Astrocyte of the spinal cord (primary cell): Measurements from ENCODE around the gene PRADC1.
A peak's percentile ranks its signal among the peaks of the same experiment; 100 is the strongest.
"Not testable (repeated sequence)": the region's sequence is repeated elsewhere in the genome, so short reads cannot be mapped to it uniquely, and the experiment has no call there.

ENCODE experiments used
- DNase-seq: peaks from one replicate; pipeline ENCODE4 v3.0.0; 2011; ENCODE audit warnings: low read depth, low spot score
- H3K4me3 ChIP-seq: 2 replicates; pipeline ENCODE4 v1.5.1; 2011; ENCODE audit warnings: low read depth, mild to moderate bottlenecking, low read length, moderate library complexity
- in situ Hi-C: cut with HindIII; loops from 2 replicates; pipeline ENCODE4 v1.10.0; 2017; ENCODE audit warnings: low sequenced_read_pairs
- TF ChIP-seq, protein P1 (sequence below): IDR thresholded peaks from 2 replicates; pipeline ENCODE4 v1.5.1; 2012; ENCODE audit warnings: low read depth, mild to moderate bottlenecking, low read length, inconsistent platforms

The PRADC1 gene

DNA sequence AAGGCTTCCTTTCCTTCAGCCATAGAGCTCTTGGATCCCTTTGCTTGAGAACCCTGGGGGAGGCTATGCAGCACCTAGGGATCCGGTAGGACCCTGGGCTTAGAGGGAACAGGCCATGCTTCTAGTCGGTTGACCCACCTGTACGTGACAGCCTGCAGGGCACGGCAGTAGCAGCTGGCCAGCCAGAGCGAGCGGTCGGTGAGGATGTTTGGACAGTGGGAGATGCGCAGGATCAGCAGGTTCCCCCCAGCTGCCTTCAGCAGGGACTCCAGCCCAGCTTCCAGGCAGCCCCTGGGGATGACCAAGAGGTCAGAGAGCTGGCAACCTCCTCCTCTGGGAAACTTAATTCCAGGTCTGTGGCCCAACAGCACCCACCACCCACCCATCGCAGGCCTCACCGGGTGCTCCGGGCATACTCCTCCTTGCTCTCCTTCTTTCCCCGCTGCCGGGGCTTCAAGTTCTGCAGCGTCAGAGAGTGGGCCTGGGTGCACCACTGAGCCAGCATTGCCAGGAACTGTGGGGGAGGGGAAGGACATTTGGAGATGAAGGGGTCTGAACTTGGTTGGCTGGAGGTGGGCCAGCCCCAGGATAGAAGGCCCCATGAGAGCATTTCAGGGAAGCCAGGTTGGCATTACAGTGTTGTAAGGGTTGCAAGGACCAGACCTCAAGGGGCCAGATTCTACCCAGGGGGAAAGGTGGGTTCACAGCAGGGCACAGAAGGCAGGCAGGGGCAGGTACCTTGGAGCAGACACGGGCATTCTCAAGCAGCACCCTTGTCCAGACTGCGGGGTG is 30.7 kb upstream of the PRADC1 start:
- DNase-seq, result no peak
- H3K4me3 ChIP-seq, result no peak overlapping the region
- TF ChIP-seq, protein P1, sequence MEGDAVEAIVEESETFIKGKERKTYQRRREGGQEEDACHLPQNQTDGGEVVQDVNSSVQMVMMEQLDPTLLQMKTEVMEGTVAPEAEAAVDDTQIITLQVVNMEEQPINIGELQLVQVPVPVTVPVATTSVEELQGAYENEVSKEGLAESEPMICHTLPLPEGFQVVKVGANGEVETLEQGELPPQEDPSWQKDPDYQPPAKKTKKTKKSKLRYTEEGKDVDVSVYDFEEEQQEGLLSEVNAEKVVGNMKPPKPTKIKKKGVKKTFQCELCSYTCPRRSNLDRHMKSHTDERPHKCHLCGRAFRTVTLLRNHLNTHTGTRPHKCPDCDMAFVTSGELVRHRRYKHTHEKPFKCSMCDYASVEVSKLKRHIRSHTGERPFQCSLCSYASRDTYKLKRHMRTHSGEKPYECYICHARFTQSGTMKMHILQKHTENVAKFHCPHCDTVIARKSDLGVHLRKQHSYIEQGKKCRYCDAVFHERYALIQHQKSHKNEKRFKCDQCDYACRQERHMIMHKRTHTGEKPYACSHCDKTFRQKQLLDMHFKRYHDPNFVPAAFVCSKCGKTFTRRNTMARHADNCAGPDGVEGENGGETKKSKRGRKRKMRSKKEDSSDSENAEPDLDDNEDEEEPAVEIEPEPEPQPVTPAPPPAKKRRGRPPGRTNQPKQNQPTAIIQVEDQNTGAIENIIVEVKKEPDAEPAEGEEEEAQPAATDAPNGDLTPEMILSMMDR, result no peak
- in situ Hi-C loops, result no loop called here

DNA sequence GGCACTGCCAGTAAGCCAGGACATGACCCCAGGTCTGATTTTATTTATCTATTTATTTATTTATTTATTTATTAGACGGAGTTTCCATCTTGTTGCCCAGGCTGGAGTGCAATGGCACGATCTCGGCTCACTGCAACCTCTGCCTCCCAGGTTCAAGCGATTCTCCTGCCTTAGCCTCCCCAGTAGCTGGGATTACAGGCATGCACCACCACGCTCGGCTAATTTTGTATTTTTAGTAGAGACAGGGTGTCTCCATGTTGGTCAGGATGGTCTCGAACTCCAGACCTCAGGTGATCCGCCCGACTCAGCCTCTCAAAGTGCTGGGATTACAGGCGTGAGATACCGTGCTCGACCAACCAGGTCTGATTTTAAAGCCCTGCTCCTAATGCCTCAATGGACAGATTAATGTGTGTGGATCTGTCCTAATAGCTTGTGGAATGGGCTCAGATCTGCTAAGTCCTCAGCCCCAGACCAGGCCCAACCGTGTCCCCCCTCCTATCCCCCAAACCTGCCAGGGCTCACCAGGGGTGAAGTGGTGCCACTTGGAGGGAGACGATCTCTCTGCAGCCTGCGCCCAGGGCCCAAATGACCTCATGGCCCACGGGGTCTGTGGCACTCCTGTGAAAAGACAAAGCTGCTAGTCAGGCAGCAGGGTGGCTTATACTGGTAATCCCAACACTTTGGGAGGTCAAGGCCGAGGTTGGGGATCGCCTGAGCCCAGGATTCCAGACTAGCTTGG is 29.8 kb upstream of the PRADC1 start:
- in situ Hi-C loops, H3K4me3 ChIP-seq, DNase-seq: not testable (repeated sequence)

DNA sequence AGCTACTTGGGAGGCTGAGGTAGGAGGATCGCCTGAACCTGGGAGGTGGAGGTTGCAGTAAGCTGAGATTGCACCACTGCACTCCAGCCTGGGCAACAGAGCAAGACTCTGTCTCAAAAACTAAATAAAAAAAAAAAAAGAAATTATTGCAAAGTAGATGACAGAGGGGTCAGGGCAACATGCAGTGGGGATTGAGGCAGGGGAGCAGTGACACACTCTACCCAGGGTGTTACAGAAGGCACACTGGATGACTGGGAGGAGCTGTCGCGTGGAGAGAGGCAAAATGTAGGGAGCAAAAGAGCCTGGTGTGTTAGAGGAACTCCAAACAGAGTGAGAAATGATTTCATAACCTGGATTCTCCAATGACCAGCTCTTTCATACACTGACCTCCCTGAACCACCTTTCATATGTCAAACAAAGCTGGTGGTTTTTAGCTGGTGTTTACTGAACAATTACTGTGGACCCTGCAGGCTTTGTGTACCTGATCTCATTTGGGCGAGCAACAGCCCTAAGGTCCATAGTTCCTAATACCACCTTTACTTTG is 29.1 kb upstream of the PRADC1 start:
- no peak for DNase-seq
- no peak overlapping the region for H3K4me3 ChIP-seq
- TF ChIP-seq, protein P1, result no peak
- in situ Hi-C loops, result no loop called here

DNA sequence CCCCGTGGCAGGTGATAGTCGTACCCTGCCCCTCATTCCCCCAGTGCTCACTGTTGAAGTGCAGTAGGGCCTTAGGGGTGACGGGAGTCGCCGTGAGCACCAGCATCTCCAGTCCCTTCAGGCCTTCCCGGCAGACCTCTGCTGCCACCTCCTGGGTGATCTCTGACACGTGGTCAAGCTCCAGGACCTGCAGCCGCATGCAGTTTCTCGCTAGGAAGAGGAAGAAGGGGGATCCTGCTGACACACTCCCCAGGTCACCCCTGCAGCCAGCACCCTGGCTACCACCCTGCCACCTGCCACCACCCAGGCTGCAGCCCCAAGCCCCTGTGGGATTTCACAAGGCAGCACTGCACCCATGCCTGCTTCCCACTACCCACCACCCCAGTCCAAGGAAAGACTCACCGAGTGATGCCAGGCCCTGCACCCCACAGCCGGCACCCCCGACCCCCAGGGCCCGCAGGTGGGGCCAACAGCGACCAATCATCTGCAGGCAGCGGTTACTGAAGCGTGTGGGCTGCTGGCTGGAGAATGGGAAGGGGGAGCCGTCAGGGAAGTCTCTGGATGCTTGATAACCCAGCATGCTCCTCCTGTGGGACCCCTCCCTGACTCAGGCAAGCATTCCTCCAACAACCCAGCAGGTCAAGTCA is 27.4 kb upstream of the PRADC1 start:
- in situ Hi-C loops, result no loop called here
- H3K4me3 ChIP-seq, result no peak overlapping the region
- peak; percentile 33 for DNase-seq

DNA sequence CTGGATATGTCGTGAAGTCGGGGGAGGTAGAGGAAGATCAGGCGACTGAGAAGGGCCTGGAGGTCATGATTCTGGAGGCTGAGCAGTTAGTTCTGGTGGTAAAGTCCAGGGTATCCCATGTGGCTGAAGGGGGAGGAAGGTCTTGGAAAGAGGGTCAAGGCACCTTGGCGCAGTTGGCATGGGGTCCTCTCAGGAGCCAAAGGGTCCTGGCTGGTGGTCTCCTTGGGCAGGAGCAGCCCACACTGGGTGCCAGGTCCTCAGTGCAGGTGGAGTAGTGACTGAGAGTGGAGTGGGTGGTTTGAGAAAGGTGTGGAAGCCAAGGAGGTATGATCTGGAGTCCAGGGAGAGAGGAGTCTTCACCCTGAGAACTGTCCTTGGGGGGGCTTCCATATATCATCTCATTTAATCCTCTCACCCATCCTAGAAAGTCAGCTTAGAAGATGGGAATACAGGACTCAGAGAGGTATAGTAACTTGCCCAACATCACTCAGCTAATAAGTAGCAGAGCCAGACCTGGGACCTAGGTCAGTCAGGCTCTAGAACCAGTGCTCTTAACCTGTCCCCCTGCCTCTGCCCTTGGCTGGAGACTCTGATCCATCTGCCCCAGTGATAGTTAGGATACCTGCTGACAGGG is 26.8 kb upstream of the PRADC1 start:
- DNase-seq, result no peak
- no peak overlapping the region for H3K4me3 ChIP-seq
- TF ChIP-seq, protein P1, result no peak
- in situ Hi-C loops, result no loop called here

More for the DNA sequence above, 27.4 kb upstream of the PRADC1 start:
- TF ChIP-seq, protein P1, result peak; percentile 54

DNA sequence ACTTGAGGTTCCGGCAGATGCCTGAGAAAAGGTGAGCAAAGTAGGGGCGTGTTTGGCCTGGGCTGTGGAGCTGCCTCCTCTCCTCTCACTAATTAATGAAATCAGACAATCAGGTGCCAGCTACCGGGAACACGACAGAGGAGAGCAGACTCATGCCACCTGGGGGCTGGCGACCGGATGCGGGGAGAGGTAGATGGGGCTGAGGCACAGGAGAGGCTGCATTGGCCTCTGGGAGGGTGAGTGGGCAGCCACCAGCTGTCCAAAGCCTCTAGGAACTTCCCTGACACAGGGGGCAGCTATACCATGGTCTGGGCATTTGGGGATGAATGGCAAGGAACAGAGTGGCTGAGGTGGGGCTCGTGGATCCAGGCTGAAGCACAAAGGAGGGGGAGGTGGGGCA is 26.2 kb upstream of the PRADC1 start:
- TF ChIP-seq, protein P1, result no peak
- DNase-seq, result no peak
- in situ Hi-C loops, result no loop called here

More for the DNA sequence above, 26.2 kb upstream of the PRADC1 start:
- H3K4me3 ChIP-seq, result no peak overlapping the region
